Germinal center (tissue), 1 donor: ENCODE results near the gene TAS2R43.
"Not testable (repeated sequence)": the region's sequence is repeated elsewhere in the genome, so short reads cannot be mapped to it uniquely, and the experiment has no call there.

Experiments
- DNase-seq: peaks from one replicate; pipeline ENCODE4 v3.0.0; 2012; ENCODE audit warnings: mixed read lengths, low spot score

The TAS2R43 gene

GRCh38 chr12:11092128-11092527 lies at the start of gene TAS2R43:
TAS2R43 (minus strand) TSS chr12:11092313; CDS start chr12:11092229, 84 bp downstream.
- DNase-seq = no peak

GRCh38 chr12:11136075-11136474 lies 44.0 kb upstream of the TAS2R43 start:
- no peak for DNase-seq

- no peak for DNase-seq
These were observed 42.2 kb upstream of the TAS2R43 start, which contains the start of gene TAS2R30 for GRCh38 chr12:11134305-11134704. TAS2R30 (minus strand) TSS chr12:11134644; CDS start chr12:11134244, 400 bp downstream.

- DNase-seq = no peak
These were observed 41.7 kb upstream of the TAS2R43 start for GRCh38 chr12:11133816-11134215.

- no peak for DNase-seq
These were observed 41.0 kb upstream of the TAS2R43 start for GRCh38 chr12:11133162-11133561.

GRCh38 chr12:11130999-11131398 lies 38.9 kb upstream of the TAS2R43 start:
- no peak for DNase-seq

- DNase-seq = no peak
These were observed 38.3 kb upstream of the TAS2R43 start for GRCh38 chr12:11130382-11130781.

GRCh38 chr12:11114130-11114529 lies 22.0 kb upstream of the TAS2R43 start:
- not testable (repeated sequence) for DNase-seq

- DNase-seq = not testable (repeated sequence)
These were observed 19.1 kb upstream of the TAS2R43 start for GRCh38 chr12:11111213-11111612.

GRCh38 chr12:11108862-11109261 lies 16.7 kb upstream of the TAS2R43 start:
- no peak for DNase-seq

- DNase-seq = no peak
These were observed 15.6 kb upstream of the TAS2R43 start for GRCh38 chr12:11107719-11108118.

- DNase-seq = no peak
These were observed 14.2 kb upstream of the TAS2R43 start for GRCh38 chr12:11106288-11106687.

GRCh38 chr12:11105546-11105945 lies 13.4 kb upstream of the TAS2R43 start:
- no peak for DNase-seq

- DNase-seq = not testable (repeated sequence)
These were observed 2.8 kb upstream of the TAS2R43 start for GRCh38 chr12:11094910-11095309.

GRCh38 chr12:11089246-11089645 lies 2.9 kb downstream of the TAS2R43 start:
- no peak for DNase-seq

GRCh38 chr12:11085419-11085818 lies 6.7 kb downstream of the TAS2R43 start:
- DNase-seq = no peak

GRCh38 chr12:11081987-11082386 lies 10.1 kb downstream of the TAS2R43 start:
- DNase-seq = no peak

GRCh38 chr12:11078246-11078645 lies 13.9 kb downstream of the TAS2R43 start:
- DNase-seq = no peak

GRCh38 chr12:11075642-11076041 lies 16.5 kb downstream of the TAS2R43 start:
- no peak for DNase-seq

- no peak for DNase-seq
These were observed 20.7 kb downstream of the TAS2R43 start for GRCh38 chr12:11071414-11071813.

GRCh38 chr12:11070999-11071398 lies 21.1 kb downstream of the TAS2R43 start:
- no peak for DNase-seq

GRCh38 chr12:11069854-11070365 lies 22.2 kb downstream of the TAS2R43 start:
- DNase-seq = no peak

GRCh38 chr12:11067514-11067913 lies 24.6 kb downstream of the TAS2R43 start:
- DNase-seq = no peak

GRCh38 chr12:11062194-11062593 lies 29.9 kb downstream of the TAS2R43 start, which contains the start of gene TAS2R46:
TAS2R46 (minus strand) TSS chr12:11062294; CDS start chr12:11062294, 0 bp downstream.
- DNase-seq = not testable (repeated sequence)
